Pons (tissue), 1 donor: ENCODE results near the gene USP7.
"Not testable (repeated sequence)": the region's sequence is repeated elsewhere in the genome, so short reads cannot be mapped to it uniquely, and the experiment has no call there.

Source experiments
- DNase-seq: peaks from one replicate; pipeline ENCODE4 v3.0.0-alpha.2; 2016; ENCODE audit warnings: low spot score

USP7 gene

DNA sequence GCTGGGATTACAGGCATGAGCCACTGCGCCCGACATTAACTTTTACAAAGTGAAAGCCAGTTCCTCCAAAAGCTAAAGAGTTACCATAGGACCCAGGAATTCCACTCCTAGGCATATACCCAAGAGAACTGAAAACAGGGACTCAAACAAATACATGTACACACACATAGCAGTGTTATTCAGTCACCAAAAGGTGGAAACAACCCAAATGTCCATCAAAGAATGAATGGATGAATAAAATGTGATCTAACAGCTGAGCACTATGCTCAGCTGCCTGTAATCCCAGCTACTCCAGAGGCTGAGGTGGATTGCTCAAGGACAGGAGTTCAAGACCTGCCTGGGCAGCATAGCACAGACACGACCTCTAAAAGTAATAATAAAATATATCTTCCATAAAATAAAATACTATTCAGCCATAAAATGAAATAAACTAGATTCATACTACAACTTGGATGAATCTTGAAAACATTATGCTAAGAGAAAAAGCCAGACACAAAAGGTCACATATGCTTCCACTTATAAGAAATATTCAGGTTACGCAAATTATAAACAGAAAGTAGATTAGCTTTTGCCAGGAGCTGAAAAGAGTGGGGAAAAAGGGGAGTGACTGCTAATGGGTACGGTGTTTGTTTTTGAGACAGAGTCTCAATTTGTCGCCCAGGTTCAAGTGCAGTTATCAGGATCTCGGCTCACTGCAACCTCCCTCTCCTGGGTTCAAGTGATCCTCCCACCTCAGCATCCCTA lies 9.3 kb upstream of the USP7 start:
- no peak for DNase-seq

DNA sequence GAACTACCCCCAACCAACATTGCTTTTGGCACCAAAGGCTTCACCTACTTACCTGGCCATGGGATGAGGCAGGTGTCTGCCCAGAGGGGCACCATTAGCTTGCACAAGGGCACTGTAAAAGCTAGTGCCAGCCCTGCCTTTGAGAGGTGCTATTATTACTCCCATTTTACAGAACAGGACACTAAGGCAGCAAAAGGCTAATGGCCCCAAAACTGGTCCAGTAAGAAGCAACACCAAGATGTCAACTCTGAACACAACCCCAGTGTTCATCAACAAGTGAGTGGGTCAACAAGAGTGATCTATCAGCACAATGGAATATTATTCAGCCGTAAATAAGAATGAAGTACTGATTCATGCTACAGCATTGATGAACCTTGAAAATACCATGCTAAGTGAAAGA lies 7.7 kb upstream of the USP7 start:
- DNase-seq: no peak

DNA sequence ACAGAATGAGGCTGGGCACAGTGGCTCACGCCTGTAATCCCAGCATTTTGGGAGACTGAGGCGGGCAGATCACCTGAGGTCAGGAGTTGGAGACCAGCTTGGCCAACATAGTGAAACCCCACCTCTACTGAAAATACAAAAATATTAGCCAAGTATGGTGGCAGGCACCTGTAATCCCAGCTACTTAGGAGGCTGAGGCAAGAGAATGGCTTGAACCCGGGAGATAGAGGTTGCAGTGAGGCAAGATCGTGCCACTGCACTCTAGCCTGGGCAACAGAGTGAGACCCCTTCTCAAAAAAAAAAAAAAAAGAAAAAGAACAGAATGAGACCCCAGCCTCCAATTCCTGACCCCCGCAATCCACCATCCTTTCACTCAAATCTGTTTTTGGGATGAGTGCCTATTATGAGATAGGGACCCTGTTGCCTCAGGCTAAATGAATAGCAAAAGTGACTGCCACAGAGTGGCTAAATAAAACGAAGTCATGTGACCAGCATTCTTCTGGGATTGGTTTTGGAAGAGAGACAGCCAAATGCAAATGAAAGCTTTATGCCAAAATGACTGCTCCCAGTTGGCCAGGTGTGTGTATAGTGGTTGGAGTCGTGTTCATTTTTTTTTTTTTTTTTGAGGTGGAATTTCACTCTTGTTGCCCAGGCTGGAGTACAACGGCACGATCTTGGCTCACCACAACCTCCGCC lies 5.6 kb upstream of the USP7 start:
- DNase-seq: not testable (repeated sequence)

DNA sequence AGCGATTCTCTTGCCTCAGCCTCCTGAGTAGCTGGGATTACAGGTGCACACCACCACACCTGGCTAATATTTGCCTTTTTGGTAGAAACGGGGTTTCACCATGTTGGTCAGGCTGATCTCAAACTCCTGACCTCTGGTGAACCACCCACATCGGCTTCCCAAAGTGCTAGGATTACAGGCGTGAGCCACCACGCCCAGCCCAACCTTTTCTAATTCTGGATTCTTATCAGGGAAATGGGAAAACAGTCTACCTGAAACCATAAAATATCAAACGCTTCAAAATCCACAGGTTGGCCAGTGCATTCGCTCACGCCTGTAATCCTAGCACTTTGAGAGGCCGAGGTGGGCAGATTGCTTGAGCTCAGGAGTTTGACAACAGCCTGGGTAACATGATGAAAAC lies 4.3 kb upstream of the USP7 start:
- DNase-seq: not testable (repeated sequence)

DNA sequence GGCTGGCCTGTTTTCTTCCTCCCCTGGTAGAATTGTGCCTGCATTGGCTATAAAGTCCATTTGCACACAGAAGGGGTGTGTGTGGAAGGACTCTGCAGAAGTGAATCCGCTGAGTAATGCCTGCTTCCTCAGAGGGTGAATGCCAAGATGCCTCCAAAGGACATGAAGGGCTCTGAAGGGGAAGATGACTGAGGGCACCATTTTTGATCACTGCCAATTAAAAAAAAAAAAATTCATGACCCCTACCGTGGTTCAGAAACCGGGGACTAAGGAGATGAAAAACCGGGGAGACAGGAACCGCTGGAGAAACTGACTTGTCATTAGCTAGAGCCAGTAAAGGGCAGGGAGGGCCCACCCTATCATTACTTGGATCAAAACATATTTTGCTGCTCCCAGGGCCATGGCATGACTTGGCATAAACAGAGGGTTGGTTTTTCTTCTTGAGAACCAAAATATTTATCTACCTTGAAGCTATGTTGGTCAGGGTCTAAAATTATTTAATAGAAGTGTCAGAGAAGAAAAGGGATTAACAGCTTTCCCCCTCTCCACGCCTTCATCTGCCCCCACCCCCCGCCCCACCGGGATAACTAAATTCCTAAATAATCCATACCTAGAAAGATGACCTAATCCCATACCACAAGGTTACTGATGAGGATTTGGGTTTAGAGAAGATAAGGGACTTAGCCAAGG lies 3.6 kb upstream of the USP7 start:
- DNase-seq: peak; percentile 68

DNA sequence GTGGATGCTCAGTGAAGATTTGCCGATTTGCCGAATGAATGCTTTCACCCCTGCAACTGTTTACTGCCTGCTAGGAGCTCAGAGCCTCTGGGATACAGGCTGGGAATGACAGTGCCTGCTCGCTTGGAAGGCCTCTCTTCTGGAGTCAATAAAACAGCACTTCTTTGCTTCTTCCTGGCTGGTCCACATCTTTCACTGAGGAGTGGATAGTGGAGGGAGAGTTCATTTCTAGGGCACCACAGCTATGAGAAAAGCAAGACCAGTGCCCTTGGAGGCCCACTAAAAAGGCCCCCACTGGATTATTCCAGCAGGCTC lies 3.1 kb upstream of the USP7 start:
- no peak for DNase-seq

DNA sequence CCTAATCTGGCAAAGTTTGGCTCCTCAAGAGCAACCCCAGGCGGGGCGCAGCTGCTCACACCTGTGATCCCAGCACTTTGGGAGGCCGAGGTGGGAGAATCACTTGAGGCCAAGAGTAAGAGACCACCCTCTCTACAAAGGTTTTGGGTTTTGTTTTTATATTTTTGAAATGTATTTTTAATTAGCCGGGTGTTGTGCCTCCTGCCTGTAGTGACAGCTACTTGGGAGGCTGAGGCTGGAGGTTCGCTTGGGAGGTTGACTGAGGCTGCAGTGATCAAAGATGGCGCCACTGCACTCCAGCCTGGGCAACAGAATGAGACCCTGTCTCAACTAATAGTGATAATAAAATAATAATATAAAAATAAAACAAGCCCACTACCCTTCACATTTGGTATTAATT lies 756 bp upstream of the USP7 start:
- no peak for DNase-seq

DNA sequence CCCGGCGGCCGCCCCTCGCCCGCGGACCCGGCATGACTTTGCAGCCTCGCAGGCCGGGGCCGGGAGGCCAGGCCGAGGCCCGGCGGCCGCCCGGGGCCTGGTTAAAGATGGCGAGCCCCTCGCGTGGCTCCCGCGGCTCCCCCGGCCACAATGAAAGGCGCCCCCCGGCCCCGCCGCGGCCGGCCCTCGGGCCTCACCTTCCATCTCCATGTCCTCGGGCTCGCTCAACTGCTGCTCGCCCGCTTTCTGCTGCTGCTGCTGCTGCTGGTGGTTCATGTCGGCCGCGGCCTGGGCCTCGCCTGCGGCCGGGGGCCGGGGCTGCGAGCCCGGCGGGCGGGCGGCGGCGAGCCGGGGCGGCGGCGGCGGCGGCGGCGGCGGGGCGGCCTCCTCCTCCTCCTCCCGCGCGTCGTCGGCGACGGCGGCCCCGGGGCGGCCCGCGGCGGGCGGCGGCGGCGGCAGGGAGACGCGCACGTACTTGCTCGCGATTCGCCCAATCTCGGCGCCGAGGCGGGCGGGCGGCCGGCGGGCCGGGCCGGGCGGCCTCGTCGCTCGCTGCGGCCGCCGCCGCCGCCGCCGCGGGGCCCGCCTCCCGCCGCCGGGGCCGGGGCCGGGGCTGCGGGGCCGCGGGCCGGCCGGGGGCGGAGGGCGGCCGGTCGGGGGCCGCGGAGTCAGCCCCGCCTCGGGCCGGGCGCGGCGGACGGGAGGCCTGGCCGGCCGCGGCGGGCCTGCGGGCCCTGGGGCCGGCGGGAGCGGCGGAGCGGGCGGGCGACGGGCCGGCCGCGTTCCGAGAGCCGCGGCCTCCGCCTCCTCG lies 491 bp downstream of the USP7 start:
- DNase-seq: no peak

DNA sequence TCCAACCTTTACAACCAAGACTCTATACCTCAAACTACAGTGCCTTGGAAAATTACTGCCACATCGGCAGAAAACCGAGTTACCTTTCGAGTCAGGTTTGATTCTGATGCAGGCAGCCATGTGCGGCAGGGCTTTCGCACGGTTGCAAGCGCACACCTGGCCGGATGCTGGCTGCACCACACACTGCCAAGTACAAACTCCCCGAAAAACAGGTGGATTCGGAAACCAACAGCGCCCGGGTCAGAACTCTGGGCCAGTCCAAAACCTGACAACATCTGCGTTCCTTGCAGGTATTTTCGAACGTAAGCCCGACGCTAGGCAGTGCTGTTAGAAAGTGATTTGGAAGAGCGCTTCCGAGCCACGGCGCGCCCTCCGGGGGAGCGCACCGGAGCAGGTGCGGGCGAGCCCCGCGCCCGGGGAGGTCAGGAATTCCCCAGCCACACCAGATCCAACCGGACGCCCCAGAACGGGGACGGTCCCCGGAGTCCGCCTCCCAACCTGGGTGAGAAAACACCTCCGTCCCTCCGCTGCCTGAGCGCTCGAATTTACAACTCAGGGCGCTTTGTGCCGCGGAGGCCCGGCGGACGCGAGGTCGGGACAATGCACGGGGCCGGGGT lies 1.2 kb downstream of the USP7 start:
- no peak for DNase-seq

DNA sequence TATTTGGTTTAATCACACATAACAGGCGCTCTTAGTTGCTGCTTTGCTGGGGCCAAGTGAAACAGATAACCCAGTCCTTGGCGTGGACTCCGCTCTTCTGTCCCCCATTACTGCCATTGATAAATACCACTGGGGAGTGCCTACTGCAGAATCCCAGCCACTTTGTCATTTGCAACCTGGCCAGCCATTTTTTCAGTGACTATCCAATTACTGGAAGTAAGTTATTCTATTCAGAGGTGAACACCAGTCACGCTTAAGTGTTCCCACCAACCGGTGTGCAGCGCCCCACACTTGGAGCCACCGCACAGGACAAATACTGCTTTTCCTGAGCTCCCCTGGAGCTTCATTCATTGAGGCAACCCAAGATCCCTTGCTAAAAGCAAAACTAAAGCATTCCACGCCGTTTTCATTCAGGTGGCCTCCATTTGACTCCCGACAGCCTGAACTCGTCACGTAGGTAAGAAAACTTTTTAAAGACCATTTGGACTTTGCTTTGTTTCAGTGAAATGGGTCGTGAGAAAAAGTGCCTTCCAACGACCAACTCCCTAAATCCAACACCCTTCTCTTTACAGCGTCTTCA lies 1.8 kb downstream of the USP7 start:
- no peak for DNase-seq

DNA sequence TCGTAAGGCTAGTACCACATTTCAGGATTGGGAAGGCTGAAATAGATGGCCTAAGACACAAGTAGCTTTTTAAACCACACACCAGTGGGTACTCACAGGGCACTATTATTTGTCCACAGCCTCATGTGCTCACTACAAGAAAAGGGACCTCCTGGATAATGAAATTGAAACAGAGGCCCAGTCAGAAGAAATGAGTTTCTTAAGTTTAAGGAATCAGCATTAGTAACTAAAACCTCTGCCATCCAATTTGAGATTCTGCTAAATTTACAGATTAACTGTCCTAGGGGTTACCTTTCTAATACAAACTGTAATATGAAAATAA lies 3.0 kb downstream of the USP7 start:
- DNase-seq: no peak

DNA sequence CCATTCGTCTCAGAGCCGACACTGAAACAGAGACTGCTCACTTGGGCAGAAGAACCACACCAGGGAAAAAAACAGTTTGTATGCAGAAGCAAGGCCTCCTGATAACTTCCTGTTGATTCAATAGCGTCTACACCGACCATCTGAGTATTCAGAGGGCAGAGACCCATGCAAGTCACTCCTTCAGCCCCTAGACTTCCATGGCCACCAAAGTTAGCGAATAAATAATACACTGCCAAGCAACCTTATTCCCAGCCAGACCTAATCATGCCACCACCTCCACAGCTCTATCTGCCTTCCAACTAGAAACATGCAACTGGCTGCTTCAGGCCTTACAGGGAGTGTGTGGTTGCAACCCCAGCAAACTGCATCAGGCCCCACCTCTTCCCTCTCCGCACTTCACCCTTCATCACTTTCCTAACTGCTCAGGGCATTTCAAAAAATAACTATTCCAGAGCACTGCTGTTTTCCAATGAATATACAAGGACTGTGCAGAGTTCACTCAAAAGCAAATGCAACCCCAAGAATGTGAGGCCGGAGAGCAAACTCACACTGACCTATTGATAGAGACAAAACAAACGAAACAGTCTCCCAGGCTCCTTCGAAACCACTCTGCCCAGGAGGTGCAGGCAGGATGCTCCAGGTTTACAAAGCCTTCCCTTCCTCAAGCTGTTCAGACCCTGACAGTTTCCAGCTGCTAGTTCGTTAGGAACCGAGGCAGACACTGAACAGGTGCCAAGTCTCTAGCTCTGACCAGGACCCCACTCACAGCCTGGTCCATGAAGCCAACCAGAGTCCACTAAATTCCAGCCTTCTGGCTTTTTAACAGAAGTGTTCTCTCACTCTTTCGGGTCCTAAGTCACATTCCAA lies 3.6 kb downstream of the USP7 start:
- no peak for DNase-seq

DNA sequence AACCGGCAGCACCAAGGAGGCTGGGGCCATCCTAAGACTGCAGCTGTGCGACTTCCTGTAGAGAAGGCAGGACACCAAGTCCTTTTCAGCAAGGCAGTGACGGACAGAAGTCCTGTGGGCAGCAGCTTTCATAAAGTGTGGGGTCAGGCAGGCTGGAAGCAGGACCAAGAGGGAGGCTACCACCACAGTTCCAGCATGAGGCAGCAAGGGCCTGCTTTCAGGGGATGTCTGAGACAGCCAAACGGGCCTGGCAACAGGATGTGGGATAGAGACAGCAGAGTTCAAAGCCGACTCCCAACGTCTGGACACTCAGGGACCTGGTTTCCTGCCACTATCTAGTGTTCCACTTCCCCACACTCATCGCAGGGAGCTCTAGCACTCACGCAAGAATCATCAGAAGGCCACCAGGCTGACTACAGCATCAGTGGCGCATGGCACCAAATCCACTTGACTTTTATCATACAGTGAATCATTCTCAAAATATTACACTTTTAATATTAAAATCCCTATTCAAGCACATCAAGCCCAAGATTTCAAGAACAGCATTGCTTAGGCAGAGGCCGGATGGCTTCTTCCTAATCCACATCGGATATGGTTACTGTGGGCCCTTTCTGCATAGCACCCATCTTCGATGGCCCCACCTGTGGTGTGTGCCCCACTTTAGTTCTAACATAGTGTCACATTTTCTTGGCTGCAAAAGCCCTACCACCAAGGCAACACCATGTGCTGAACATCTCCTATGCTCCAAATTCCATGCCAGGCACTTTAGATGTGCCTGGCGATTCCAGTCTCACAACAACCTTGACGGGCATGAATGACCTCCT lies 5.2 kb downstream of the USP7 start:
- DNase-seq: no peak

DNA sequence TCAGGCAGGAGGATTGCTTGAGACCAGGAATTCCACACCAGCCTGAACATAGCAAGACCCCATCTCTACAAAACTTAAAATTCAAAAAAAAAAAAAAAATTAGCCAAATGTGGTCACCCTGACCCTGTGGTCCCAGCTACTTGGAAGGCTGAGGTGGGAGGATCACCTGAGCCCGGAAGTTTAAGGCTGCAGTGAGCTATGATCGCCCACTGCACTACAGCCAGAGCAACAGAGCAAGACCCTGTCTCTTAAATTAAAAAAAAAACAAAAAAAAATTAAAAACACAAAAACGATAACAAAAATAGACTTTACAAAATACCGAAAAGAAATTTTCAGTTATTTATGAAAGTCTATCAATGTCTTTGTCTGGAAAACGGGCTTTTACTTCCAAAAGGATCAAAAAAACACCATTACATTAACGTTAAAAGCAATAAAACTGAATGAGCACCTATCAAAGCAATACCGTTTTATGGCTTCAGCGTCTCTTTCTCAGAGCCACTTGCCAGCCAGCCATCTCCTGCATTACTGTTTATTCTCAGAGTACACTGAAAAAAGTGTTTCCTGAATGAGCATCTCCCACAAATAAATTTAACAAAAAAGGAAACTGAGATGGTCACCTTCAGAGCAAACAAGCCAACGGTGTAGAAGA lies 6.1 kb downstream of the USP7 start:
- DNase-seq: no peak

DNA sequence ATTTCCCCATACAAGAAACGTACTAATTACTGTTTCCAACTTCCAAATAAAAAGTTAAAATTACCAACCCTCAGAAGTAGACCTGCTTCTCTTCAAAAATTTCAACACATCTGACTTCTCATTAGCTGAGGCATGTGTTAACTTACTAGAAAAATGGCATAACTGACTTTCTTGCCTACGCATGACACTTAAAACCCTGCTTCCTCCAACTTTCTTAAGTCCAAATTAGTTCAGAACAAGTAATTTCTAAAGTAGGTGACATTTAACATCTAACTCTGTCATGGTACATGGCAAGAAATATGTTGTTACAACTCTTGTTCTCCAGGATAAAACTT lies 6.7 kb downstream of the USP7 start:
- no peak for DNase-seq

DNA sequence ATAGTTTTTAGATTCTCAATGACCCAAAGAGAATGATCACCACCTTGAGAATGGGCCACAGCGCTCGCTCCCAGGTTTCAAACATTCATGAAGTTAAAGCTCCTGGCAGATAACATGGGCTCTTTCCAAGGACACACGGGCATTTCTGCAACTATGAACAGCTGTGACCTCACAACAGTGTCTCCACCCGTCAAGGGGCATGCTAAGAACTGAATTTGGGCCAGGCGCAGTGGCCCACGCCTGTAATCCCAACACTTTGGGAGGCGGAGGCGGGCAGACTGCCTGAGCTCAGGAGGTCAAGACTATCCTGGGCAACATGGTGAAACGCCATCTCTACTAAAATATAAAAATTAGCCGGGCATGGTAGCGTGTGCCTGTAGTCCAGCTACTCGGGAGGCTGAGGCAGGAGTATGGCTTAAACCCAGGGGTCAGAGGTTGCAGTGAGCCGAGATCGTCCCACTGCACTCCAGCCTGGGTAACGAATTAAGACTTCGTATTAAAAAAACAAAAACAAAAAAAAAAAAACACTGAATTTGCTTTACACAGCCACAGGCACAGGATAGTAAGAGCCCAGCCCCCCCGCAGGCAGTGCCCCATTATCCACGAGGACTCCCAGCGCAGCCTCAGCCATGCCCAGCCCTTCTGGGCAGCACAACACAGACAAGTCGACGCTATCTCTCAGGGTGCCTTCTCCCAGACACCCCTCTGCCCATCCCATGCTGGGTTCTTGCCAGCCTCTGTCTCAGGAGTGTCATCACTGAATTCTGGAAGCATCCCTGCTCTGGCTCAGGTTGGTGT lies 7.2 kb downstream of the USP7 start:
- no peak for DNase-seq

DNA sequence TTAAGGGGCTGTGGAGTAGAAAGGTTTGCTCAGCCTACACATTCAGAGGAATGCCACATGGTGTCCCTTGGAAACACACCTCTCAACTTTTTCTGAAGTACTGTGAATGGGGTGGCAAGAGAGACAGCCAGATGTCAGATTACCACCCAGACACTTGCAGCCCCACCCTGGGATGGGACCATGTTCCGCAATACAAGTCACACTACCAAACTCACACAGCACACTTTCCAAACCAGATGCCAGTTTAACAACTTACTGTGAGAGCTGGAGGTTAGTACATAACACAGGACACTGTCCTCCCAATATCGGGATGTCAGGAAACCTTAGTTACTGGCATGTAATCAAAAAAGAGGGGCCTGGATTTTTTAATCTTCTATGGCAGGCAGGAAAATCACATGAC lies 7.9 kb downstream of the USP7 start:
- no peak for DNase-seq

DNA sequence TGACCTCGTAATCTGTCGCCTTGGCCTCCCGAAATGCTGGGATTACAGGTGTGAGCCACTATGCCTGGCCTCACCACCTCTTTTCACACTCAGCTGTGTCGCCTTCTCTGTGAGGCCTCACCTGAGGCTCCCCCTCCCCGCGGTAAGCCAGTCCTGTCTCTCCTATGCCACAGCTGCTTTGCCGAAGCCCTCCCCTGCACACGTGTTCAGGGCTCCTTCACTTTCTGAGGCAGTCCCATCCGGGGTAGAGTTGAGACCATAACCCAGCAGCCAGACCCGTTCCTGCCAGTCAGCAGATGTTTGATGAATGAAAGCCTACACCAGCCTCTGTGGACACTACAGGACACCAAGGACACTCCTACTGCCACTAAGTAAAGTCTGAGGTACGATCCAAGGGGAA lies 10.6 kb downstream of the USP7 start:
- DNase-seq: no peak

DNA sequence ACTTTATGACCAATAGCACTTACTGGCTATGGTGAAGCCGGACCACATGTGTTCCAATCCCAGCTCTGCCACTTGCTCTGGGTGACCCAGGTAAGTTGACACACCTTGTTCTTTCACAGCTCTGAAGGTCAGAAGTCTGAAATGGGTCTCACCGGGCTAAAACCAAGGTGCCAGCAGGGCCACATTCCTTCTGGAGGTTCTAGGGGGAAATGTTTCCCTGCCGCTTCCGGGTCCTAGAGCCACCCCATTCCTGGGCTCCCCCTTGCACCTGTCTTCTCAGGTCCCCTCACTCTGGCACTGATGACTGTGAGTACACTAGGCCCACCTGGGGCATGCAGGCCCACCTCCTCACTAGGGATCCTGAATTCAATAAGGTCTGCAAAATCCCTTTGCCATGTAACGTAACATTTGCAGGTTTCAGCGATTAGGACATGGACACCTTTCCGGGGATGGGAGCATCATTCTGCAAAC lies 11.4 kb downstream of the USP7 start:
- no peak for DNase-seq
